ENCODE results near the gene RCAN1. TPM values are rescaled to one million over a fixed set of nuclear protein-coding genes. Genes with fewer than 3 reads are reported as not detected.

The RCAN1 gene
- total and polyA plus RNA-seq, 4 donors, result 26.7 to 67.9 (median 46.7) TPM

- 95% methylated on average over 11 of the region's 11 CpGs for WGBS
- Histone ChIP-seq H3K27me3 (ENCODE audit: control insufficient read depth in 4 of 4, insufficient read depth in 4 of 4, low read length in 3 of 4) (no peaks in the 10 kb centered on the region), H3K36me3 (ENCODE audit: control insufficient read depth in 4 of 4, insufficient read depth in 3 of 4, low read depth in 1 of 4, low read length in 3 of 4) (no peaks in the 10 kb centered on the region), H3K9ac (ENCODE audit: low read depth in 1 of 2, low read length in 2 of 2) (no peak overlapping the region), H3K27ac (ENCODE audit: low read depth in 1 of 2, low read length in 2 of 2) (no peak overlapping the region), H3K4me3 (ENCODE audit: low read depth in 1 of 3, low read length in 3 of 3) (no peak overlapping the region), H3K9me3 (ENCODE audit: control insufficient read depth in 4 of 4, low read length in 3 of 4) (no peaks in the 10 kb centered on the region), H3K4me1 (ENCODE audit: control insufficient read depth in 4 of 4, insufficient read depth in 4 of 4, low read length in 3 of 4) (peaks cover 1 to 20% (median 14%) of the 10 kb centered on the region in 4 donors)
- TF ChIP-seq FOXA1 (IDR thresholded peaks at IDR 0.05) (no peak), GABPA (IDR thresholded peaks at IDR 0.05 in 1 of 2, conservative IDR thresholded peaks at IDR 0.05 in 1 of 2) (no peak), FOXA2 (IDR thresholded peaks at IDR 0.05) (no peak), MAX (IDR thresholded peaks at IDR 0.05) (no peak), HNF4G (IDR thresholded peaks at IDR 0.05) (no peak), RXRA (IDR thresholded peaks at IDR 0.05) (no peak), ZBTB33 (IDR thresholded peaks at IDR 0.05) (no peak), CTCF (IDR thresholded peaks at IDR 0.05; ENCODE audit: low read depth, low read length, missing input control) (no peak), RAD21 (IDR thresholded peaks at IDR 0.05) (no peak), EGR1 (IDR thresholded peaks at IDR 0.05; ENCODE audit: low read depth in 2 of 2) (no peak), YY1 (IDR thresholded peaks at IDR 0.05) (no peak), JUND (IDR thresholded peaks at IDR 0.05) (no peak)
- no peak for DNase-seq (ENCODE audit: low spot score)
Measured at GRCh38 chr21:34548781-34549376, 66.0 kb downstream of the RCAN1 start.

GRCh38 chr21:34546542-34546941, 68.4 kb downstream of the RCAN1 start:
- Histone ChIP-seq H3K27ac (ENCODE audit: low read depth in 1 of 2, low read length in 2 of 2) (no peak overlapping the region), H3K9me3 (ENCODE audit: control insufficient read depth in 4 of 4, low read length in 3 of 4) (no peaks in the 10 kb centered on the region), H3K27me3 (ENCODE audit: control insufficient read depth in 4 of 4, insufficient read depth in 4 of 4, low read length in 3 of 4) (no peaks in the 10 kb centered on the region), H3K9ac (ENCODE audit: low read depth in 1 of 2, low read length in 2 of 2) (no peak overlapping the region), H3K4me1 (ENCODE audit: control insufficient read depth in 4 of 4, insufficient read depth in 4 of 4, low read length in 3 of 4) (peaks cover 4 to 20% (median 17%) of the 10 kb centered on the region in 4 donors), H3K36me3 (ENCODE audit: control insufficient read depth in 4 of 4, insufficient read depth in 3 of 4, low read depth in 1 of 4, low read length in 3 of 4) (no peaks in the 10 kb centered on the region), H3K4me3 (ENCODE audit: low read depth in 1 of 3, low read length in 3 of 3) (no peak overlapping the region)
- TF ChIP-seq REST (IDR thresholded peaks at IDR 0.05) (no peak), HNF4A (conservative IDR thresholded peaks at IDR 0.05) (no peak), GABPA (IDR thresholded peaks at IDR 0.05 in 1 of 2, conservative IDR thresholded peaks at IDR 0.05 in 1 of 2) (no peak), MAX (IDR thresholded peaks at IDR 0.05) (no peak), YY1 (IDR thresholded peaks at IDR 0.05) (no peak), NR2F2 (IDR thresholded peaks at IDR 0.05) (no peak), JUND (IDR thresholded peaks at IDR 0.05) (no peak), RAD21 (IDR thresholded peaks at IDR 0.05) (no peak), CTCF (IDR thresholded peaks at IDR 0.05; ENCODE audit: low read depth, low read length, missing input control) (no peak), ATF3 (IDR thresholded peaks at IDR 0.05) (no peak), ZBTB33 (IDR thresholded peaks at IDR 0.05) (no peak), HNF4G (IDR thresholded peaks at IDR 0.05) (no peak), FOXA2 (IDR thresholded peaks at IDR 0.05) (no peak), FOXA1 (IDR thresholded peaks at IDR 0.05) (no peak), RXRA (IDR thresholded peaks at IDR 0.05) (no peak), EGR1 (IDR thresholded peaks at IDR 0.05; ENCODE audit: low read depth in 2 of 2) (no peak)
- WGBS, result 88% methylated on average over 6 of the region's 6 CpGs
- DNase-seq (ENCODE audit: low spot score), result no peak

All from liver (tissue), 9 donors.